Raji (cell line): ENCODE measurements around the gene NEFH.

Experiments used
- POLR2A ChIP-seq: IDR thresholded peaks from 2 replicates; pipeline ENCODE4 v1.6.1; 2011; ENCODE audit warnings: low read depth, low read length, control low read depth; ENCODE audit not compliant: insufficient read depth

NEFH gene

GRCh38 chr22:29450222-29450621 lies 29.8 kb upstream of the NEFH start:
- TF ChIP-seq POLR2A = no peak

GRCh38 chr22:29451863-29452262 lies 28.2 kb upstream of the NEFH start:
- no peak for TF ChIP-seq POLR2A

GRCh38 chr22:29454276-29454675 lies 25.7 kb upstream of the NEFH start:
- no peak for TF ChIP-seq POLR2A

GRCh38 chr22:29456211-29456671 lies 23.8 kb upstream of the NEFH start:
- no peak for TF ChIP-seq POLR2A

- TF ChIP-seq POLR2A = no peak
These were observed 22.3 kb upstream of the NEFH start for GRCh38 chr22:29457730-29458129.

- no peak for TF ChIP-seq POLR2A
These were observed 21.5 kb upstream of the NEFH start for GRCh38 chr22:29458551-29458950.

- no peak for TF ChIP-seq POLR2A
These were observed 20.2 kb upstream of the NEFH start for GRCh38 chr22:29459773-29460172.

- TF ChIP-seq POLR2A = no peak
These were observed 18.8 kb upstream of the NEFH start for GRCh38 chr22:29461263-29461662.

GRCh38 chr22:29463629-29464028 lies 16.4 kb upstream of the NEFH start:
- TF ChIP-seq POLR2A = no peak

- no peak for TF ChIP-seq POLR2A
These were observed 15.4 kb upstream of the NEFH start for GRCh38 chr22:29464581-29464980.

- no peak for TF ChIP-seq POLR2A
These were observed 10.3 kb upstream of the NEFH start for GRCh38 chr22:29469755-29470154.

GRCh38 chr22:29470159-29470855 lies 9.7 kb upstream of the NEFH start:
- TF ChIP-seq POLR2A = no peak

GRCh38 chr22:29473001-29473400 lies 7.0 kb upstream of the NEFH start:
- TF ChIP-seq POLR2A = no peak

- no peak for TF ChIP-seq POLR2A
These were observed 4.5 kb upstream of the NEFH start for GRCh38 chr22:29475550-29475949.

GRCh38 chr22:29476116-29476515 lies 3.9 kb upstream of the NEFH start:
- no peak for TF ChIP-seq POLR2A

GRCh38 chr22:29477723-29478318 lies 2.2 kb upstream of the NEFH start:
- TF ChIP-seq POLR2A = no peak
